NCI-H2029 (cell line): ENCODE data around the gene RCL1.

Source experiments
- DNase-seq: peaks from one replicate; lab custom pipeline; 2025; lab: John Stamatoyannopoulos, UW

The RCL1 gene

GRCh38 chr9:4811824-4812223 is 19.1 kb downstream of the RCL1 start:
- DNase-seq = no peak

GRCh38 chr9:4812858-4813257 is 20.1 kb downstream of the RCL1 start:
- DNase-seq = no peak

DNA sequence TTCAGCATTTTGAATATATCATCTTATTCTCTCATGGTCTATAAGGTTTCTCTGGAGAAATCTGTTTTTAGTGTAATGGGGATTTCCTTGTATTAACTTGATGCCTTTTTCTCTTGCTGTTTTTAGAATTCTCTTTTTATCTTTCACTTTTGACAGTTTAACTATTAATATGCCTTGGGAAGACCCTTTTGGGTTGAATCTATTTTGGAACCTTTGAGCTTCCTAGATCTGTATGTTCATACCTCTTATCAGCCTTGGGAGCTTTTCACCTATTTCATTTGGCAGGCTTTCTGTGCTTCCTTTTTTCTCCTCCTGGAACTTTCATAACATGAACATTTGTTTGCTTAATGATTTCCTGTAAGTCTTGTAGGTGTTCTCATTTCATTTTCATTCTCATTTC is 22.2 kb downstream of the RCL1 start:
- no peak for DNase-seq

GRCh38 chr9:4815381-4815956 is 22.7 kb downstream of the RCL1 start:
- no peak for DNase-seq

- no peak for DNase-seq
Observed at GRCh38 chr9:4820168-4820567, 27.4 kb downstream of the RCL1 start.

DNA sequence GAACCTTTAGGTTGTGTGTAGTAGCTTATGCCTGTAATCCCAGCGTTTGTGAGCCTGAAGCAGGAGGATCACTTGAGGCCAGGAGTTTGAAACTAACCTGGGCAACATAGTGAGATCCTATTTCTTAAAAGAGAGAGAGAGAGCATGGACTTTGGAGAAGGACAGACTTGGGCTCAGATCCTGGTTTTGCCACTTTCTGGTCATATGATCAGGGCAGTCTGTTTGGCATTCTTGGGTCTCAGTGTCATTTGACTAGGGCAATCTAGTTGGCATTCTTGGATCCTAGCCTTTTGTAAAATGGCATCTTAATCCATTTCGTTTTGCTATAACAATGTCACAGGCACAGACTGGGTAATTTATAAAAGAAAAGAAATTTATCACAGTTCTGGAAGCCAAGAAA is 28.4 kb downstream of the RCL1 start:
- DNase-seq = no peak

DNA sequence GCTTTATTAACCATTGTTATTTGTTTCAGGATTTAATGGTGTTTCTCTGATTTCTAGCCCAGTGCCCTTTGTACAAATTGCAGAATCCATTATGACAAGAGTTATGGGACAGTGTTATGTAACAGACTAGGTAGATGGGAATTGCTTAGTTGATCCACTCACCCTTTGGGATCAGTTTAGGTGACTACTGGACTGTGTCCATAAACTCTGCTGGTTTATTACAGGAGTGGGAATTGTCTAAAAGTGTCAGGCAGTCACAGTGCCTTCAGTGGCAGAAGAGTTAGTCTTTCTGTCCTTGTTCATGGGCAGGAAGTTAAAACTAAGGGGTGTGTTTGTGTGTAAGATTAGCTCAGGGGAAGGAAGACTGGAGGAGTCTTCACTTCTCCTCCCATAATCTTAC is 29.3 kb downstream of the RCL1 start:
- no peak for DNase-seq

GRCh38 chr9:4826417-4827166 is 33.8 kb downstream of the RCL1 start:
- DNase-seq = no peak

DNA sequence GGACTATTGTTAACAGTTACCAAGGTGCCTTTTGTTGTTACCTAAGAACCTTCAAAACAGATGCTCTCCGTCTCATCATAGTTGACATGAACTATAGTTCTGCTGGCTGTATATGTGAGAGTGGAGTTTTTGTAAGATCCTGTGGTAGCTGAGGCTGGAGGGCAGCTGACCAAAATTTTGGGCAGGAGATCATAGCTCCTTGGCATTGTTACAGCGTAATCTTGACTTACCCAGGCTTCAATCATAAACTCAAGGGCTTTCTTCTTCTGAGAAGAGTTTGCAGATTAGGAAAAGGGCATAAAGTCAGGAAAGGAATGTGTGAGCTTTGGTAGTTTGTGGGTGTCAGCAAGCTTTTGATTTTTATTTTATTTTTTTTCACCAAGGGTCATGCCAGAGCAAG is 34.5 kb downstream of the RCL1 start:
- no peak for DNase-seq

GRCh38 chr9:4828761-4829160 is 36.0 kb downstream of the RCL1 start:
- no peak for DNase-seq

DNA sequence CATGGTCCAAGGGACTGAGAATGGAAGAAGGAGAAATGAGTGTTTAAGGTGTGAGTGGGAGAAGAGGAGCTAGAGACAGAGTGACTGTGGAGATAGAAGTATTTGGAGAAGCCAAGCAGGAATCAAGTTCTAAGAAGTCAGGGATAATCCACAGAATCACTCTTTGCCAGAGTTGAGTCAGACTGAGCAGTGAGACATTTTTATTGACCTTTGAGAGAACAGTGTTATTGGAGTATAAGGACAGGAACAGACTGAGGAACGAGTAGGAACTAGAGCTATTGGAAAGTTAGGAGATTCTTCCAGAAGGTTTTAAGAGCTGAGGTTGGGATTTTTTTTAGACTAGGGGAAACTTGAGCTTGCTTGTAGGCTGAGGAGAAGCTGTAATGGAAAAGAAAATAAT is 37.2 kb downstream of the RCL1 start:
- DNase-seq = no peak

DNA sequence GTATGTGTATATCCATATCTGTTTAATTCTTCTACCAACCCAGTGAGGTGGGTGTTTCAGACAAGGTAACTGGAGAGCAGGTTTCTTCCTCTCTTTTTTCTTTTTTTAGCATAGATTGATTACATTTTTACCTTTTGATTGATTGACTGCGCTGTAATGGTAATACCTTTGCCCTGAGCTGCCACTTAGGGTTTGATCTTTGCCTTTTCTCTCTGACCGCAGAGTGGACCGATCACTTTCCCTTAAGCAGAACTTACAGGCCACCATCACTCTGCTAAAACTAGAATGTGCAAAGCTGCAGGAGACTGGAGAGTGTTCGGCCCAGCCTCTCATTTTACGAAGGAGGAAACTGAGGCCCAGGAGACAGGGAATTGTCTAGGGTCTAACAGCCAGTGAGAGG is 38.0 kb downstream of the RCL1 start:
- DNase-seq = no peak

DNA sequence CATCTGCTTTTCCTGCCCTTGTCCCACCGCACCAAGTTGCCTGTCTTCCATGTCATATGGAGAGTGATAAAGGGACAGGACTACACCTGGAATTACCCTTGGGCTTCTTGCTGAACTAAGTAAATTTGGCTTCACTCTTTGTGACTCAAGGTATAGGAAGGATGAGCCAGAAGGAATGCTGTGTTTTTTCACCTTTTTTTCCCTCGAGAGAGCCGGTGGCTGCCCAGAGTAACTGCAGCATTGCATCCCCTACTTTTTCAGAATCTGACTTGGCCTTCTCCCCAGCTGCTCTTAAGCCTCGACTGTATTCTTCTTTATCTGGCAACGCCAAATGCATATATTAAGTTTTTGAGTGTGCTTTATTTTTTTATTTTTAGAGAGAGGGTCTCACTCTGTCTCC is 38.4 kb downstream of the RCL1 start:
- no peak for DNase-seq

GRCh38 chr9:4831944-4832343 is 39.2 kb downstream of the RCL1 start:
- no peak for DNase-seq

DNA sequence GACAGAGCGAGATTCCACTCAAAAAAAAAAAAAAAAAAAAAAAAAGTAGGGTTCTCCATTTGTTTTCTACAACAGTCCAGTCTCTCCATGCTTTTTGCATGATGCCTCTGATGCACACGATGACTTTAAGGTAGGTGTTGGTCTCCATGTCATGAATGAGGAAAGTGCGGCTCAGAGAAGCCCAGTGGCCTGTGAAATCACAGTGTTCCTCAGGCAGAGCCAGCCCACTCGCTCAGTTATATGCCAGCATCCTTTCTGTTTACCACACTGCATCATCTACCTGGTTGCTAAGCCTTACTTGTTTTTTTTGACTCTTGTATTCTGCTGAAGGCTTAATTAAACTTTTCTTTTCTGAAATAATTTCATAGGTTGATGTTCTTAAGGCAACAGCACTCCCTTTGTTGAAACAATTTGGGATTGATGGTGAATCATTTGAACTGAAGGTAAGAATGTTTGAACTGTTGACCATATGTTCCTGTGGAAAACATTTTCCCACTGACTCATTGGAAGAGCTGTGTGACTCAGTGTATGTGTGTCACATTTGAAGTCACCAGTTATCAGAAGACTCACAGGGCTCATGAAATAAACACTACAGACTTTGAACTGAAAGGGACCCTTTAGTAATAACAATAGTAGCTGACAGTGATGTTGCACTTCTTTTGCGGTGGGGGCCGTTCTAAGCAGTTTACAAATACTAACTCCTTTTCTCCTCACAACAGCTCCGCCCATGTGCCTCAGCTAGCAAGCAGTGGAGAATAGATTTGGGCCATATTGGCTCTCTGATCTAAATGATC is 40.2 kb downstream of the RCL1 start:
- no peak for DNase-seq

DNA sequence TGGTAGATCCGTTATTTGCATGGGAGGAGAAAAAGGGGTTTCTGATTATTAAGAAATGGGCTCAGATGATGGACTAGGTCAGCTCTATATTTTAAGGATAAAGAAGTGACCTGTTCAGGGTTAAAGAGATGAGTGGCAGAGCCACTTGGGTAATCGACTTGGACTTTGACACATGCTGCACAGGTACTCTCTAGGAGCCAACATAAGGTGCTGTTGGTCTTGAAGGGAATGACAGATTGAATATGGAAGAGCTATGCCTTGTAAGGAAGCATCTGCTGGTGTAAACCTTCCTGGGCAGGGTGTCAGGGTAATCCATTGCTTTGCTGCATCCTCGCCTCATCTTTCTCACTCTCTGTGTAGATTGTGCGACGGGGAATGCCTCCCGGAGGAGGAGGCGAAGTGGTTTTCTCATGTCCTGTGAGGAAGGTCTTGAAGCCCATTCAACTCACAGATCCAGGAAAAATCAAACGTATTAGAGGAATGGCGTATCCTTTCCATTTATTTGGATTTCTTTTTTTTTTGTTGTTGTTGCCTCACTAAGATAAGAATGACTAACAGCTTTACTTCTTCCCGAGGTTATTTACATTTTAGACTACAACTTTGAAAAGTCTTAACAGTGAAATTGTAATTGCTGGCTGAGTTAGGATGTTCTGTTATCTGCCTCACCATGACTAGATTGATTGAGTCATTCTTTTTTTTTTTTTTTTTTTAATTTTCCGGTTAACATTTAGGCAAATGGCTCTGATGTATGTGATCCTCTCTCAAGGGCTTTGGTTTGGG is 41.2 kb downstream of the RCL1 start:
- no peak for DNase-seq

- DNase-seq = no peak
Observed at GRCh38 chr9:4836676-4837075, 43.9 kb downstream of the RCL1 start.

GRCh38 chr9:4837261-4838188 is 44.8 kb downstream of the RCL1 start:
- DNase-seq = no peak

- DNase-seq = no peak
Observed at GRCh38 chr9:4838189-4838546, 45.4 kb downstream of the RCL1 start.

DNA sequence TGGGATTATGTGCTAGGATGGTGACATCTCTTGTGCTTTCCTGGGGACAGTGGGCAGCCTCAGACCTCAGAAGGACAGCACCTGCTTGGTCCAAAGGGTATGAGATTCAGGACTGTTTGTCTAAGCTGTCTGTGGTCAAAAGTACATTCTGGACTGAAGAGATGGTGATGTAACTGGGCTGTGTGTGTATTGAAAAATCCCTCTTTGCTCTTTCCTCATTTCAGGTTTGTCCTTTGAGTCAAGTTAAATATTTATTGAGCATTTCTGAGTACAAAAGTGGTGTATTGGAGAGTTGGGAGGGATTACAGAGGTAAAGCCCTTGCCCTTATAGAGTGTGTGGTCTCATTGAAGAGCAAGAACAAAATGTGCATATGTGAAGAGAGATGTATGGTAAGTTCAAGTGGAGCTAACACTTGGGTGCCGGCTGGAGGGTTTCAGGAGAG is 46.7 kb downstream of the RCL1 start:
- DNase-seq = no peak

- no peak for DNase-seq
Observed at GRCh38 chr9:4840018-4840417, 47.3 kb downstream of the RCL1 start.
